Ishikawa (cell line): ENCODE measurements around the gene MBOAT2.

ENCODE experiments used
- CEBPB ChIP-seq: IDR thresholded peaks from 2 replicates; pipeline ENCODE4 v1.6.1; 2012
- CREB1 ChIP-seq: IDR thresholded peaks from 2 replicates; pipeline ENCODE4 v1.6.1; 2012; ENCODE audit warnings: low read depth
- EGR1 ChIP-seq: IDR thresholded peaks from 2 replicates; pipeline ENCODE4 v1.6.1; 2012
- EP300 ChIP-seq: IDR thresholded peaks from 2 replicates; pipeline ENCODE4 v1.6.1; 2012; ENCODE audit warnings: borderline replicate concordance
- FOXM1 ChIP-seq: IDR thresholded peaks from 2 replicates; pipeline ENCODE4 v1.6.1; 2012; ENCODE audit warnings: low read depth, borderline replicate concordance
- MAX ChIP-seq: IDR thresholded peaks from 2 replicates; pipeline ENCODE4 v1.6.1; 2012
- NFIC ChIP-seq: IDR thresholded peaks from 2 replicates; pipeline ENCODE4 v1.6.1; 2012
- RAD21 ChIP-seq: IDR thresholded peaks from 2 replicates; pipeline ENCODE4 v1.6.1; 2012; ENCODE audit warnings: low read depth
- REST ChIP-seq: IDR thresholded peaks from 2 replicates; pipeline ENCODE4 v1.6.1; 2012; ENCODE audit warnings: low read depth, mild to moderate bottlenecking
- TAF1 ChIP-seq: IDR thresholded peaks from 2 replicates; pipeline ENCODE4 v1.6.1; 2012; ENCODE audit warnings: low read depth, mild to moderate bottlenecking
- TCF12 ChIP-seq: IDR thresholded peaks from 2 replicates; pipeline ENCODE4 v1.6.1; 2012; ENCODE audit warnings: low read depth
- TEAD4 ChIP-seq: IDR thresholded peaks from 2 replicates; pipeline ENCODE4 v1.6.1; 2012
- USF1 ChIP-seq: IDR thresholded peaks from 2 replicates; pipeline ENCODE4 v1.6.1; 2012
- YY1 ChIP-seq: IDR thresholded peaks from 2 replicates; pipeline ENCODE4 v1.6.1; 2012; ENCODE audit warnings: low read depth
- ZBTB7A ChIP-seq: IDR thresholded peaks from 2 replicates; pipeline ENCODE4 v1.6.1; 2012; ENCODE audit warnings: low read depth

The MBOAT2 gene

GRCh38 chr2:8867363-8867762 is 136.1 kb downstream of the MBOAT2 start:
- TF ChIP-seq RAD21, result no peak
- no peak for TF ChIP-seq USF1
- TF ChIP-seq REST, result no peak
- no peak for TF ChIP-seq CEBPB
- no peak for TF ChIP-seq TAF1
- TF ChIP-seq FOXM1, result no peak
- TF ChIP-seq CREB1, result no peak
- TF ChIP-seq ZBTB7A, result no peak
- TF ChIP-seq EP300, result no peak

GRCh38 chr2:8863331-8863953 is 140.0 kb downstream of the MBOAT2 start:
- TF ChIP-seq NFIC, result no peak
- TF ChIP-seq TEAD4, result no peak
- no peak for TF ChIP-seq EGR1
- no peak for TF ChIP-seq FOXM1
- TF ChIP-seq CREB1, result no peak

- TF ChIP-seq EGR1 (no peak), FOXM1 (no peak), NFIC (no peak), RAD21 (no peak), TAF1 (no peak), MAX (no peak), YY1 (no peak), ZBTB7A (no peak), EP300 (no peak), REST (no peak), CREB1 (no peak), TCF12 (no peak), TEAD4 (no peak), CEBPB (no peak)
Measured at GRCh38 chr2:8862230-8862629, 141.3 kb downstream of the MBOAT2 start.

- TF ChIP-seq USF1, result no peak
- TF ChIP-seq ZBTB7A, result no peak
- no peak for TF ChIP-seq NFIC
- TF ChIP-seq EGR1, result no peak
- TF ChIP-seq RAD21, result no peak
- TF ChIP-seq TCF12, result no peak
- no peak for TF ChIP-seq MAX
- no peak for TF ChIP-seq CEBPB
- no peak for TF ChIP-seq EP300
- TF ChIP-seq REST, result no peak
- TF ChIP-seq CREB1, result no peak
- TF ChIP-seq TAF1, result no peak
- no peak for TF ChIP-seq FOXM1
- no peak for TF ChIP-seq YY1
- TF ChIP-seq TEAD4, result no peak
Measured at GRCh38 chr2:8861797-8862196, 141.7 kb downstream of the MBOAT2 start.

- no peak for TF ChIP-seq TCF12
- TF ChIP-seq CEBPB, result no peak
- no peak for TF ChIP-seq FOXM1
- no peak for TF ChIP-seq TEAD4
- TF ChIP-seq TAF1, result no peak
- no peak for TF ChIP-seq EGR1
- no peak for TF ChIP-seq ZBTB7A
- TF ChIP-seq RAD21, result no peak
- TF ChIP-seq USF1, result no peak
- no peak for TF ChIP-seq YY1
- no peak for TF ChIP-seq MAX
- no peak for TF ChIP-seq EP300
- no peak for TF ChIP-seq CREB1
- TF ChIP-seq NFIC, result no peak
Measured at GRCh38 chr2:8860239-8860638, 143.2 kb downstream of the MBOAT2 start.
